ENCODE results near the gene TMEM158.

DNA sequence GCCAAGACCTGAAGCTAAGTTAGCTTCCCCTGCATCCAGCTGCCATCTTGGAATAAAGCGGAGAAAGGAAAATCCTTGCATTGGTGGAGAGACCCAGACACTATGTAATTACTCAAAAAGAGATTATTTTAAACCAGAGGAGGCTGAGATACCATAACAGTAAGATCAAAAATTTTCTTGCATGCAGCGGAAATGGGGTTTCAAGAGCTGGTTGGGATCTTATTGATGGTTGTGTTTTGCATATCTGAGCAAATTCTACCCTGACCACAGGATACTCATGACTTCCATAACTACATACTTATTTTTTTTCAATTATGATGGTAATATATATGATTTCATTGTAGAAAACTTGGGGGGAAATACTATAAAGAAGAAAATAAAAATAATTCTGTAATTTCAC lies 17.5 kb downstream of the TMEM158 start:
- TF ChIP-seq, protein P1, sequence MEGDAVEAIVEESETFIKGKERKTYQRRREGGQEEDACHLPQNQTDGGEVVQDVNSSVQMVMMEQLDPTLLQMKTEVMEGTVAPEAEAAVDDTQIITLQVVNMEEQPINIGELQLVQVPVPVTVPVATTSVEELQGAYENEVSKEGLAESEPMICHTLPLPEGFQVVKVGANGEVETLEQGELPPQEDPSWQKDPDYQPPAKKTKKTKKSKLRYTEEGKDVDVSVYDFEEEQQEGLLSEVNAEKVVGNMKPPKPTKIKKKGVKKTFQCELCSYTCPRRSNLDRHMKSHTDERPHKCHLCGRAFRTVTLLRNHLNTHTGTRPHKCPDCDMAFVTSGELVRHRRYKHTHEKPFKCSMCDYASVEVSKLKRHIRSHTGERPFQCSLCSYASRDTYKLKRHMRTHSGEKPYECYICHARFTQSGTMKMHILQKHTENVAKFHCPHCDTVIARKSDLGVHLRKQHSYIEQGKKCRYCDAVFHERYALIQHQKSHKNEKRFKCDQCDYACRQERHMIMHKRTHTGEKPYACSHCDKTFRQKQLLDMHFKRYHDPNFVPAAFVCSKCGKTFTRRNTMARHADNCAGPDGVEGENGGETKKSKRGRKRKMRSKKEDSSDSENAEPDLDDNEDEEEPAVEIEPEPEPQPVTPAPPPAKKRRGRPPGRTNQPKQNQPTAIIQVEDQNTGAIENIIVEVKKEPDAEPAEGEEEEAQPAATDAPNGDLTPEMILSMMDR (IDR thresholded peaks at IDR 0.05), result no peak
- no peak for TF ChIP-seq POLR2A (IDR thresholded peaks at IDR 0.05)

Data from heart left ventricle (tissue), 13 donors.